CD4-positive, alpha-beta T cell (primary cell): ENCODE data around the gene WFDC1. TPM values are rescaled to one million over a fixed set of nuclear protein-coding genes. Genes with fewer than 3 reads are reported as not detected.

Experiments
- ATAC-seq: fragments of 200-7000 bp; cut with Tn5 transposase; one replicate; pipeline ENCODE4 v1.10.0; 2022; ENCODE audit warnings: mild to moderate bottlenecking; ENCODE audit not compliant: poor library complexity
- CTCF ChIA-PET: fragments of 350-600 bp; sonication (Branson Sonifier 250); formaldehyde crosslinking; loops from one replicate; lab custom pipeline; 2021; ENCODE audit warnings: antibody characterized with exemption, inconsistent platforms; lab: Charles Lee
- POLR2A ChIA-PET: fragments of 350-600 bp; sonication (Branson Sonifier 250); formaldehyde crosslinking; loops from one replicate; lab custom pipeline; 2021; ENCODE audit warnings: antibody characterized with exemption, inconsistent platforms; lab: Charles Lee
- DNase-seq, 14 experiments: peaks; one replicate each; pipeline ENCODE4 v3.0.0-alpha.2; 2013 to 2020; ENCODE audit warnings: mixed read lengths in 2 of 14
- H3K27ac ChIP-seq, 2 donors: one replicate each; pipeline versions ENCODE4 v1.5.1 to v1.7.0; 2013; ENCODE audit warnings: low read length in 2 of 2, low read depth in 1 of 2, mild to moderate bottlenecking in 1 of 2
- H3K27me3 ChIP-seq, 2 experiments: 1 replicate in 1 of 2; 2 replicates in 1 of 2; pipeline versions ENCODE4 v1.6.1 to v1.7.0; 2013; ENCODE audit warnings: low read length in 2 of 2, control low read depth in 1 of 2, mild to moderate bottlenecking in 1 of 2, moderate library complexity in 1 of 2; ENCODE audit not compliant: insufficient read depth in 2 of 2, control insufficient read depth in 1 of 2
- H3K36me3 ChIP-seq: one replicate; pipeline ENCODE4 v1.6.1; 2013; ENCODE audit warnings: low read length, control low read depth; ENCODE audit not compliant: insufficient read depth
- H3K4me1 ChIP-seq: one replicate; pipeline ENCODE4 v1.6.1; 2013; ENCODE audit warnings: low read length, control low read depth; ENCODE audit not compliant: insufficient read depth
- H3K4me3 ChIP-seq: one replicate; pipeline ENCODE4 v1.5.1; 2013; ENCODE audit warnings: mild to moderate bottlenecking, low read length, moderate library complexity
- H3K9me3 ChIP-seq, 2 experiments: 1 replicate in 1 of 2; 2 replicates in 1 of 2; pipeline versions ENCODE4 v1.6.1 to v1.7.0; 2013; ENCODE audit warnings: low read length in 2 of 2, mild to moderate bottlenecking in 2 of 2, control low read depth in 1 of 2, moderate library complexity in 1 of 2; ENCODE audit not compliant: control insufficient read depth in 1 of 2, insufficient read depth in 1 of 2
- H3K27ac Mint-ChIP-seq: one replicate; pipeline ENCODE4 v1.8.0; 2020; ENCODE audit warnings: mixed read lengths
- H3K27me3 Mint-ChIP-seq: one replicate; pipeline ENCODE4 v1.8.0; 2021; ENCODE audit warnings: mixed read lengths
- H3K36me3 Mint-ChIP-seq: one replicate; pipeline ENCODE4 v1.8.0; 2021; ENCODE audit warnings: low read depth, mixed read lengths
- H3K4me1 Mint-ChIP-seq: one replicate; pipeline ENCODE4 v1.8.0; 2021; ENCODE audit warnings: low read depth, mixed read lengths
- H3K4me3 Mint-ChIP-seq: one replicate; pipeline ENCODE4 v1.8.0; 2020; ENCODE audit warnings: mild to moderate bottlenecking, mixed read lengths
- H3K9me3 Mint-ChIP-seq: one replicate; pipeline ENCODE4 v1.8.0; 2020; ENCODE audit warnings: mixed read lengths
- intact Hi-C, 2 experiments: fragments of 100-400 bp; cut with DNase I in 1 of 2; cut with micrococcal nuclease in 1 of 2; formaldehyde crosslinking; loops; one replicate each; pipeline versions ENCODE4 v1.15.1 to v1.9.0; 2023 to 2025; cut with DNase I, micrococcal nuclease
- total RNA-seq, 174 experiments: library from RNA in 2 of 174; stranded (reverse) in 2 of 174; gene quantifications; one replicate each; pipeline ENCODE4 v1.2.3 and lab custom pipeline; 2021 to 2026
- TF ChIP-seq, protein P1 (sequence below): fragments of 200-600 bp; IDR thresholded peaks from one replicate; pipeline ENCODE4 v1.8.0; 2022; ENCODE audit warnings: antibody characterized with exemption, mild to moderate bottlenecking

WFDC1 gene
- total RNA-seq, 2 experiments from 2014 or later = not detected

DNA sequence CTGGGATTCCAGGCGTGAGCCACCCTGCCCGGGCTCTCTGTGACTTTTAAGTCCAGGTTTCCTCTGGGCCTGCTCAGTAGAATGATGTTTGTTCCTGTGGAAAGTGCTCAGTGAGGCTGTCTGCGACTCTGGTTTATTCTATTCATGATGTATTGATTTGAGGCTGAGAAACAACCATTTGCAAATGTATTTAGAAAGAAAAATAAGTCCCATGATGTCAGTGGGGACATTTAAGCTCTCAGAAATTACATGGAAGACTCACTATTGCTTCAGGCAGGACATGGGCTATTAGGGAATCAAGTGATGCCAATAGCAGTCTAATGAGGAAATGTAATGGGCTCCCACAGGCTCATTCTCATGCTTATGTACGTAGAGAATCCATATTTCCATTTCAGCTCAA lies 32.6 kb upstream of the WFDC1 start:
- no peak for ATAC-seq
- POLR2A ChIA-PET = no interaction called here

DNA sequence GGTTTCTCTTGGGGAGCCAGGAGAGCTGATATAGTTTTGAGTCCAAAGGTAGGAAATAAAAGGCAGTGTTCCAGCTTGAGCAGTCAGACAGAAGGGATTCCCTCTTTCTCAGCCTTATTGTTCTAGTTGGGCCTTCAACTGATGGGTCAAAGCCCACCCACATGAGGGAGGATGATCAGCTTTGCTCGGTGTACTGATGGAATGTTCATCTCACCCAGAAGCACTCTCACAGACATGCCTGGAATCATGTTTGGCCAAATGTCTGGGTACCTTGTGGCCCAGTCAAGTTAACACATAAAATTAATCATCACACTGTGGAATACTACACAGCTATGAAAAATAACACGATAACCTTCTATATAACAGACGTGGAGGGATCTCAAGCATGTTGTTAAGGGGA lies 31.7 kb upstream of the WFDC1 start:
- no peaks in the 10 kb centered on the region for H3K9me3 Mint-ChIP-seq
- Histone ChIP-seq H3K27ac (no peak overlapping the region), H3K4me1 (peaks cover 2% of the 10 kb centered on the region), H3K4me3 (no peak overlapping the region), H3K9me3 (no peaks in the 10 kb centered on the region), H3K36me3 (no peaks in the 10 kb centered on the region), H3K27me3 (no peaks in the 10 kb centered on the region)
- CTCF ChIA-PET = no interaction called here
- DNase-seq = no peak
- no peak overlapping the region for H3K4me3 Mint-ChIP-seq
- intact Hi-C loops = no loop called here
- TF ChIP-seq, protein P1, sequence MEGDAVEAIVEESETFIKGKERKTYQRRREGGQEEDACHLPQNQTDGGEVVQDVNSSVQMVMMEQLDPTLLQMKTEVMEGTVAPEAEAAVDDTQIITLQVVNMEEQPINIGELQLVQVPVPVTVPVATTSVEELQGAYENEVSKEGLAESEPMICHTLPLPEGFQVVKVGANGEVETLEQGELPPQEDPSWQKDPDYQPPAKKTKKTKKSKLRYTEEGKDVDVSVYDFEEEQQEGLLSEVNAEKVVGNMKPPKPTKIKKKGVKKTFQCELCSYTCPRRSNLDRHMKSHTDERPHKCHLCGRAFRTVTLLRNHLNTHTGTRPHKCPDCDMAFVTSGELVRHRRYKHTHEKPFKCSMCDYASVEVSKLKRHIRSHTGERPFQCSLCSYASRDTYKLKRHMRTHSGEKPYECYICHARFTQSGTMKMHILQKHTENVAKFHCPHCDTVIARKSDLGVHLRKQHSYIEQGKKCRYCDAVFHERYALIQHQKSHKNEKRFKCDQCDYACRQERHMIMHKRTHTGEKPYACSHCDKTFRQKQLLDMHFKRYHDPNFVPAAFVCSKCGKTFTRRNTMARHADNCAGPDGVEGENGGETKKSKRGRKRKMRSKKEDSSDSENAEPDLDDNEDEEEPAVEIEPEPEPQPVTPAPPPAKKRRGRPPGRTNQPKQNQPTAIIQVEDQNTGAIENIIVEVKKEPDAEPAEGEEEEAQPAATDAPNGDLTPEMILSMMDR = no peak
- POLR2A ChIA-PET = no interaction called here
- peaks cover 41% of the 10 kb centered on the region for H3K27me3 Mint-ChIP-seq
- H3K27ac Mint-ChIP-seq = no peak overlapping the region
- ATAC-seq = no peak
- H3K36me3 Mint-ChIP-seq = no peaks in the 10 kb centered on the region
- H3K4me1 Mint-ChIP-seq = no peaks in the 10 kb centered on the region

More for the DNA sequence above, 32.6 kb upstream of the WFDC1 start:
- Histone ChIP-seq H3K36me3 (no peaks in the 10 kb centered on the region), H3K9me3 (no peaks in the 10 kb centered on the region), H3K27ac (no peak overlapping the region), H3K27me3 (no peaks in the 10 kb centered on the region), H3K4me1 (peaks cover 2% of the 10 kb centered on the region), H3K4me3 (no peak overlapping the region)
- H3K9me3 Mint-ChIP-seq = no peaks in the 10 kb centered on the region
- H3K4me3 Mint-ChIP-seq = no peak overlapping the region
- DNase-seq = no peak
- no peak overlapping the region for H3K27ac Mint-ChIP-seq
- CTCF ChIA-PET = no interaction called here
- intact Hi-C loops = no loop called here
- TF ChIP-seq, protein P1 = no peak
- H3K36me3 Mint-ChIP-seq = no peaks in the 10 kb centered on the region
- H3K27me3 Mint-ChIP-seq = peaks cover 47% of the 10 kb centered on the region
- H3K4me1 Mint-ChIP-seq = no peaks in the 10 kb centered on the region

DNA sequence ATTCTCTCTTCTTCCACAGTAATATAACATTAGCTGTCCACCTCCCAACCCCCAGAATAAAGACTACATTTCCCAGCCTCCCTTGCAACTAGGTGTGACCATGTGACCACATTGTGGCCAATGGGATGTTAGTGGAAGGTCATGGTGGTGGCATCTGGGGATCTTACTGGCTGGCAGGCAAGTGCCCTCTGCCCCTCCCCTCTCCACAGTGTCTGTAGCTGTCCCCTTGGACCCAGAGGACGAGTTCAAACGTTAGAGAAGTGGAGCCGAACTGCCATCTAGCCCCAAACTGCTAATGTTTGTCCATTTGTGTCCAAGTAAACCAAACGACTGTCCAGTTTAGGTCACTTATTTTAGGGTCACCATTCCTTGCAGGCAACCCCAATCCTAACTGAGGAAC lies 28.2 kb upstream of the WFDC1 start:
- Histone ChIP-seq H3K27ac (no peak overlapping the region), H3K36me3 (no peaks in the 10 kb centered on the region), H3K27me3 (peaks cover 0 to under 1% of the 10 kb centered on the region in 2 experiments), H3K4me1 (peaks cover 2% of the 10 kb centered on the region), H3K9me3 (no peaks in the 10 kb centered on the region), H3K4me3 (no peak overlapping the region)
- intact Hi-C loops = no loop called here
- Mint-ChIP-seq H3K36me3 (no peaks in the 10 kb centered on the region), H3K4me1 (no peaks in the 10 kb centered on the region), H3K27ac (no peak overlapping the region), H3K9me3 (no peaks in the 10 kb centered on the region), H3K4me3 (no peak overlapping the region), H3K27me3 (peaks cover 22% of the 10 kb centered on the region)
- ChIA-PET CTCF (interaction anchor here (0.6 kb wide), 1 partner anchor 777 kb away, joined by 5 read pairs; no protein-coding TSS in a partner anchor), POLR2A (no interaction called here)
- TF ChIP-seq, protein P1 = no peak
- DNase-seq (peak in 3 of 14 experiments; percentile 28 to 54 (median 47)), ATAC-seq (peak; percentile 54)
